Stimulated activated CD8-positive, alpha-beta memory T cell treated with anti-CD3 and anti-CD28 coated beads, Interleukin-15, amount 100 ng/mL, for 48 hours (primary cell): Measurements from ENCODE around the gene ACKR3.
A peak's percentile ranks its signal among the peaks of the same experiment; 100 is the strongest.

Source experiments
- DNase-seq, 2 donors: peaks; one replicate each; pipeline ENCODE4 v3.0.0-alpha.2; 2020; ENCODE audit warnings: low read depth in 2 of 2

ACKR3 gene

DNA sequence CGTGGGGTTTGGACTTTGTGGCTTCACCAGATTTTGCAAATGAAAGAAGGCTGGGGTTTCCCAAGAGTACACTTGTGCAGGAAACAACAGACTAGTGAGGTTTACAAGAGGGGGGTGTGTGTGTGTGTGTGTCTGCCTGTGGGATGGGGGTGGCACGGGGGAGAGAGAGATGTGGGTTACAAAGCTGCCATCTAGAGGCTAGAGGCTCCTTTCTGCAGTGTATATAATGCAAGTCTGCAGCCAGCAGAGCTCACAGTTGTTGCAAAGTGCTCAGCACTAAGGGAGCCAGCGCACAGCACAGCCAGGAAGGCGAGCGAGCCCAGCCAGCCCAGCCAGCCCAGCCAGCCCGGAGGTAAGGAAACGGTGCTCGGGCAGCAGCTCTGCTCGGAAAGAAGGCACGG lies at the start of gene ACKR3:
ACKR3 (plus strand) TSS at position 253 of the 401 bp plus-strand sequence. CDS start 10,641 bp downstream, outside the sequence.
- peak; percentile 40 to 56 for DNase-seq

GRCh38 chr2:236521556-236521955 lies 48.1 kb upstream of the ACKR3 start:
- no peak for DNase-seq

GRCh38 chr2:236523249-236523648 lies 46.4 kb upstream of the ACKR3 start:
- no peak for DNase-seq

GRCh38 chr2:236525411-236525997 lies 44.1 kb upstream of the ACKR3 start:
- DNase-seq, result no peak

- no peak for DNase-seq
These were observed 43.0 kb upstream of the ACKR3 start for GRCh38 chr2:236526455-236527158.

GRCh38 chr2:236527159-236527630 lies 42.4 kb upstream of the ACKR3 start:
- no peak for DNase-seq

GRCh38 chr2:236529606-236530005 lies 40.0 kb upstream of the ACKR3 start:
- DNase-seq, result no peak

- DNase-seq, result no peak
These were observed 39.1 kb upstream of the ACKR3 start for GRCh38 chr2:236530512-236530911.

DNA sequence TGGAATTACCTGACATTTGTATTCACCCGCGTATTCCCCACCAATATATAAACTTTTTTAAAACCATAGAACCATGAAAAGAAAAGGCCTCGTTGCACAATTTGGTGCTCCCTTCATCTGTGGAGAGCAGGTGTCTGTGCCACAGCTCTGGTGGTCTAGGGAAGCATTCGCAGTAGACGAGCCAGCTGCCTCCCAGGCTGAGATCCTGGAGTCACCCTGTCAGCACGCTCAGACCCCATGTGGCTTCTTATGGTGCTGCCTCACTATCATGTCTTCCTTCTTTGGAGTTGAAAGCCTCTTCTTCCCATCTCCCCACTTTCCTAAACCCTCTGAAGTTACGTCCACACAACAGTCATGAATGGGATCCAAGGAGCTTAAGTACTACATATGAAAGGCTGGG lies 38.4 kb upstream of the ACKR3 start:
- no peak for DNase-seq

GRCh38 chr2:236531996-236532395 lies 37.6 kb upstream of the ACKR3 start:
- DNase-seq, result no peak

- DNase-seq, result no peak
These were observed 36.3 kb upstream of the ACKR3 start for GRCh38 chr2:236533343-236533742.

GRCh38 chr2:236535024-236535423 lies 34.6 kb upstream of the ACKR3 start:
- DNase-seq, result no peak

- DNase-seq, result peak in 1 of 2 donors; percentile 19
These were observed 32.8 kb upstream of the ACKR3 start for GRCh38 chr2:236536727-236537398.

DNA sequence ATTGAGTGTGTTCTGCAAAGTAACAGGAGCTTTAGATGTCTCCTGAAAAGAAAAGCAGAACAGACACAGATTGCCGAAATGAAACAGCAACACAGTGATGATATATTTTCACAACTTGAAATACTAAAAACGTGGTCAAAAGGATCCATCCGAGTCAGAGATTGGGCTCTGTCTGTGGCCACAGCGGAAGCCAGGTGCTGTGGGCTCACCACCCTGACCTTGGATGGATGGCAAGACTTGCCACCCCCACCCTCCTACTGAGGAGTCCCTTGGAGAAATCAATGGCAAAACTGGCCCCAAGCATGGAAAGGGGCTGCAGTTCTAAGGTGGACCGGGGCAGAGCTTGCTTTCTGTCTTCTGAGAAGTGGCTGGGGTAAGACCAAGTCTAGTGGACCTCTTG lies 31.4 kb upstream of the ACKR3 start:
- DNase-seq, result no peak

DNA sequence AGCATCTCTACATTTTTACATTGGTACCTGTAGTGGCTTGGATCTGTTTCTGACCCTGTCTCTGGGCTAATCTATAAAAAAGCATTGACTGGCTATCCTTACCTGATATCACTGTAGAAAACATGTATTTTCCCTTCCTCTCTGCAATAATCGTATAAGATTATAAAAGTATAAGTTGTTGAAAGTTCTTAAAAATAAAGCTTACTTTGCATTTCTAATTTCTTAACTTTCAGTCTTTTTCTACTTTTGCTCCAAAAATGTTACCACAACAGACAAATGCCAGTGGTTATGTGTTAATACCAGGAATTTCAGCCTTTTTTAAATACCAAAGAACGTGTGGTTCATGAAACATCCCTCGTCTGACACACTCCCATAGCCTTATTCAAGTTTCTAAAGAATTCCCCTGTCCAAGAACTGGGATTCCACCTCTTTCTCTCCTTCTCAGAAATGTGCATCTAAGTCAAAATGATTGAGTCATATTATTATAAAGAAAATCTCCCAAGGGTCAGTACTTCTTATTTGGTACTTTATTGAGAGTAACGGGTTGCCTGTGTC lies 28.5 kb upstream of the ACKR3 start:
- DNase-seq, result no peak

DNA sequence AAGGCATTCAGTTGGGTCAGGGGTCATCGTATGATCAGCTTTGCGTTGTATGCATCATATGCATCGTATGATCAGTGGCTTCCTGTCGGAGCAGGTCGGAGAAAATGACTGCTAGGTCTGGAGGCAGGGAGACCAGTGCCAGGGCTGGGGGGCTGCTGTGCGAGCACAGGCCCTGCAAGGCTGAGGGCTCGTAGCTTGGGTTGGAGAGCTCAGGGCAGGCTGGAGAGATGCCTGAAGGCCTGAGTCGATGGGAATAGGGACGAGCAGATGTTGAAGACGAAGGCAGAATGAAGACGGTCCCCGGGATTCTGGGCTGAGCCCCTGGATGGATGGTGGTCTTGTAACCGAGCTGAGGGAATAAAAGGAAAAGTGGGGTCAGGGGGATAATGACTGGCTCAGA lies 25.3 kb upstream of the ACKR3 start:
- DNase-seq, result no peak

- DNase-seq, result no peak
These were observed 24.4 kb upstream of the ACKR3 start for GRCh38 chr2:236545248-236545658.

DNA sequence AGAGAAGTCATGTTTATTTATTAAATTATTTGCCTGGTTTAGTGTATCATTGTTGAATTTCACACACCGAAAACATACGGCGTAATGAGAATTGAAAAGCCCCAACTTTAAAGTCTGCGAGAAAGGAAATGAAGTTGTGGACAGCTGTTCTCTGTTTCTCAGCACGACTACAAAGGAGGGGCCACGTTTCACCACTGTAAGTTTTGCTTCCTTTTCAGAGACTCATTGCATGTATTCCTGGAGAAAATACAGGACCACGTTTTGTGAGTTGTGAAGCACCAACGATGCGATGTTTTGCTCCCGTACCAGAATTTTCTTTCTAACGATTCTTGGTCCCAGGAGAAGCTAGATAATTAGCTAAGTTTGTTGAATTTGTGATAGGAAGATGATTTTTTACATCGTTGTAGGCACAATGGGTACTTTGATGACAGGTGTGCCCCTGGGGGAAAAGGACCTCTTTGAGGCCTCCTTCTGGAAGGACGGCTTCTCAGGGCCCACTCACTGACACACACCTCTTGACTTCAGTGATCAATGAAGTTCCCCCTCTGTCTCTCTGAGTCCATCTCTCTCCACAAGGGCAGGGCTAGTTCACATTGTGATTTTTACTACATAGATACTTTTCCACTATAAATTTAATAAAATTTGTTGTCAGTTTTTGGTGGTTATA lies 23.7 kb upstream of the ACKR3 start:
- DNase-seq, result no peak

GRCh38 chr2:236546561-236547002 lies 23.0 kb upstream of the ACKR3 start:
- no peak for DNase-seq

- DNase-seq, result no peak
These were observed 21.9 kb upstream of the ACKR3 start for GRCh38 chr2:236547725-236548124.

DNA sequence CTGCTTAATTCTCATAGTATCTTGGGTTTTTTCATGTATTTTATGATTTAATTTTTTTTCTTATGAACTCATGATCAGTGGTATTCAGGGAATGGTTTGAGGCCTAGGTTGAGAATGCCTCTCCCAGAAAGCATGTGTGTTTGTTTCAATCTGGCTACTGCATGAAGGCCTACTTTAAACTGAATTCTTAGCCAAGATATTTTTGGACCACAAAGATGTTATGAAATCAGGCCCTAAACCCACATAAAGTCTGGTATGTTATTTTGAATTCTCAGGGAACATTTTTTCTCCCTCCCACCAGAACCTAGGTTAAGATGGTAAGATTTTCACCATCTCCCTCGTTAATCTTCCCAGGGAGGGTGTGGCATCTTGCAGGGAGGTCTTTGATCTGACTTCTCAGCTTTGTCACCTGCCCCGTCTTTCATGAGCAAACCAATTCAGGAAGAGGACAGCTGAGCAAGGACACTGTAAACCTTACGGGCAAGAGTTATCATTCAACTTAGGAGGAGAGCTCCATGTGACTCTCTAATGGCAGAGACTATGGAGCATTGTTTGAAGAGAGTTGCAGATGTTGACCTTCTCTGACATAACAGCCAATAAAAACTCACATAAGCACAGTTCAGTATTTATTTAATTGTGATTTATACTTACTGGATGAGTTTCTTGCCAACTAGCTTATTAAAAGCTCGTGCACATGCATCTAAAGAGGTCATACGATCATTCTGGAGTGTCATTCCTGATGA lies 21.3 kb upstream of the ACKR3 start:
- no peak for DNase-seq
